K562 (cell line): ENCODE measurements around the gene GRWD1. TPM values are rescaled to one million over a fixed set of nuclear protein-coding genes. Genes with fewer than 3 reads are reported as not detected.

Experiments used
- ATAC-seq: fragments of 200-7000 bp; cut with Tn5 transposase; 3 replicates; pipeline ENCODE4 v1.9.1; 2020; ENCODE audit warnings: moderate library complexity
- BruUV-seq: library from RNA; stranded (reverse); fragments of 400-500 nt; replicated peaks from 2 replicates; lab custom pipeline; 2021; lab: Mats Ljungman, UMichigan
- CTCF ChIA-PET: fragments of 300-600 bp; formaldehyde crosslinking; extraction: SDS; loops from one replicate; lab custom pipeline; 2021; ENCODE audit warnings: low intra/inter-chr PET ratio; lab: Yijun Ruan, JAX
- POLR2A ChIA-PET: fragments of 300-600, 350-650 bp; sonication (Branson Sonifier 250); formaldehyde crosslinking; extraction: SDS; loops from one replicate; lab custom pipeline; 2021; ENCODE audit warnings: antibody characterized with exemption, inconsistent platforms; lab: Yijun Ruan, JAX
- DNase-seq, 4 experiments: peaks; one replicate each; pipeline versions ENCODE4 v3.0.0 to v3.0.0-alpha.2; 2011 to 2018; ENCODE audit warnings: low spot score in 3 of 4, mixed read lengths in 3 of 4; ENCODE audit errors: extremely low read depth in 1 of 4
- FAIRE-seq: peaks from 2 replicates; lab custom pipeline; 2011; peaks lifted over from hg19 to GRCh38; lab: Jason Lieb, UNC
- H2AFZ ChIP-seq: 2 replicates; pipeline ENCODE4 v1.6.0; 2011; ENCODE audit warnings: low read depth, low read length, control low read depth, inconsistent platforms
- H3K27ac ChIP-seq: fragments of 200-600 bp; 3 replicates; pipeline ENCODE4 v1.8.0; 2011; ENCODE audit warnings: low read depth, mild to moderate bottlenecking, control low read depth, inconsistent platforms, low read length, moderate library complexity, mixed read lengths; ENCODE audit errors: extremely low read depth
- H3K27me3 ChIP-seq, 2 experiments: fragments of 300-600 bp in 1 of 2; 2 replicates in 1 of 2; 3 replicates in 1 of 2; pipeline versions ENCODE4 v1.6.0 to v1.8.0; 2011; ENCODE audit warnings: inconsistent platforms in 2 of 2, low read length in 2 of 2, mild to moderate bottlenecking in 1 of 2, mixed read lengths in 1 of 2, moderate library complexity in 1 of 2; ENCODE audit not compliant: control insufficient read depth in 2 of 2, insufficient read depth in 2 of 2
- H3K36me3 ChIP-seq: fragments of 300-600 bp; 3 replicates; pipeline ENCODE4 v1.8.0; 2011; ENCODE audit warnings: mild to moderate bottlenecking, low read length, inconsistent platforms; ENCODE audit not compliant: control insufficient read depth, insufficient read depth
- H3K4me1 ChIP-seq, 2 experiments: fragments of 200-600 bp in 1 of 2; replicated peaks in 1 of 2; 2 replicates in 1 of 2; 3 replicates in 1 of 2; pipeline versions ENCODE4 v1.5.1 to v1.8.0; 2011; ENCODE audit warnings: inconsistent platforms in 2 of 2, low read length in 2 of 2, mild to moderate bottlenecking in 1 of 2, mixed read lengths in 1 of 2, moderate library complexity in 1 of 2; ENCODE audit not compliant: control insufficient read depth in 2 of 2, insufficient read depth in 2 of 2
- H3K4me2 ChIP-seq: 2 replicates; pipeline ENCODE4 v1.6.1; 2011; ENCODE audit warnings: low read length, control low read depth, inconsistent platforms, mixed read lengths; ENCODE audit not compliant: insufficient read depth
- H3K4me3 ChIP-seq: fragments of 200-600 bp; sonication (generic), shearing (Covaris generic); 2 replicates; pipeline ENCODE4 v1.5.1; 2016; ENCODE audit warnings: control low read depth, inconsistent platforms
- H3K79me2 ChIP-seq: fragments of 200-600 bp; 3 replicates; pipeline ENCODE4 v1.8.0; 2011; ENCODE audit warnings: low read length, inconsistent platforms; ENCODE audit not compliant: control insufficient read depth, insufficient read depth
- H3K9ac ChIP-seq, 2 experiments: 2 replicates each; pipeline versions ENCODE4 v1.6.0 to v1.6.1; 2011; ENCODE audit warnings: low read depth in 2 of 2, low read length in 2 of 2, control low read depth in 1 of 2, inconsistent platforms in 1 of 2, mild to moderate bottlenecking in 1 of 2, mixed read lengths in 1 of 2; ENCODE audit not compliant: insufficient read depth in 1 of 2
- H3K9me1 ChIP-seq: one replicate; pipeline ENCODE4 v1.6.0; 2011; ENCODE audit warnings: inconsistent platforms, mild to moderate bottlenecking, low read length, moderate library complexity; ENCODE audit not compliant: control insufficient read depth, insufficient read depth
- H3K9me3 ChIP-seq: replicated peaks from 2 replicates; pipeline ENCODE4 v1.5.1; 2011; ENCODE audit warnings: low read depth, low read length, inconsistent platforms; ENCODE audit not compliant: control insufficient read depth, insufficient read depth
- H4K20me1 ChIP-seq: replicated peaks from 2 replicates; pipeline ENCODE4 v1.6.1; 2011; ENCODE audit warnings: low read length, inconsistent platforms, mixed read lengths; ENCODE audit not compliant: control insufficient read depth, insufficient read depth
- DPF2 ChIP-seq: fragments of 450-650 bp; IDR thresholded peaks from 2 replicates; pipeline ENCODE4 v1.6.1; 2016
- POLR2G ChIP-seq: fragments of 200-400 bp; formaldehyde crosslinking; IDR thresholded peaks from 2 replicates; pipeline ENCODE4 v1.6.1; 2017; ENCODE audit warnings: low read depth, mild to moderate bottlenecking, antibody characterized with exemption, low read length, moderate library complexity
- PRMT5 ChIP-seq: sonication (generic); formaldehyde crosslinking; IDR thresholded peaks from 2 replicates; pipeline ENCODE4 v1.5.0; 2020; ENCODE audit warnings: missing genetic modification reagents
- ZNF518B ChIP-seq: fragments of 250-450 bp; sonication (Bioruptor Pico); IDR thresholded peaks from 2 replicates; pipeline ENCODE4 v1.5.0; 2021; ENCODE audit warnings: mild to moderate bottlenecking, moderate library complexity
- WGBS: fragments of 100-300 bp; shearing (Covaris generic); methylation state at CpG from one replicate; pipeline ENCODE4 v1.1.6; 2016; ENCODE audit warnings: low coverage, mixed read lengths; ENCODE audit not compliant: insufficient coverage; ENCODE audit errors: missing lambda C conversion rate; 5-methylcytosine and 5-hydroxymethylcytosine counted together
- in situ Hi-C: fragments of 300-500 bp; cut with MboI; formaldehyde crosslinking; loops from 4 replicates; pipeline ENCODE4 v1.15.0; 2018; ENCODE audit warnings: inconsistent platforms, mixed read lengths
- intact Hi-C: fragments of 100-400 bp; cut with micrococcal nuclease; formaldehyde crosslinking; loops from 2 replicates; pipeline ENCODE4 v1.14.2; 2022
- polyA plus RNA-seq, 8 experiments: library from polyadenylated mRNA; depleted of rRNA in 4 of 8; stranded (reverse) in 5 of 8; unstranded in 3 of 8; fragments of >200 nt; fragmentation: Nextera tagmentation in 2 of 8; fragmentation: Illumina TruSeq in 1 of 8; extraction: Ambion mirVana in 2 of 8; extraction: Trizol in 1 of 8; gene quantifications; 2 replicates each; pipeline versions ENCODE4 v1.2.1 to v1.2.3, GENCODE V29; 2011 to 2014; ENCODE audit warnings: inconsistent platforms in 1 of 8, missing spikeins in 1 of 8
- total RNA-seq, 7 experiments: library from RNA; depleted of rRNA in 6 of 7; stranded (reverse); fragments of >200 nt in 6 of 7; fragmentation: Illumina TruSeq in 2 of 7; extraction: Trizol in 2 of 7; gene quantifications; 2 replicates each; pipeline versions ENCODE4 v1.2.1 to v1.2.3, GENCODE V29; 2011 to 2021; ENCODE audit warnings: low replicate concordance in 1 of 7

GRWD1 gene
- total and polyA plus RNA-seq, 9 of the 15 experiments (the other 6 are each of a cell fraction or from before 2014, with no cell fraction given), result 1.5 to 87.2 (median 24.5) TPM

- TF ChIP-seq ZNF518B (CRISPR knock-in tag), result no peak
Observed at GRCh38 chr19:48490981-48491792, 45.4 kb downstream of the GRWD1 start (continued).

DNA sequence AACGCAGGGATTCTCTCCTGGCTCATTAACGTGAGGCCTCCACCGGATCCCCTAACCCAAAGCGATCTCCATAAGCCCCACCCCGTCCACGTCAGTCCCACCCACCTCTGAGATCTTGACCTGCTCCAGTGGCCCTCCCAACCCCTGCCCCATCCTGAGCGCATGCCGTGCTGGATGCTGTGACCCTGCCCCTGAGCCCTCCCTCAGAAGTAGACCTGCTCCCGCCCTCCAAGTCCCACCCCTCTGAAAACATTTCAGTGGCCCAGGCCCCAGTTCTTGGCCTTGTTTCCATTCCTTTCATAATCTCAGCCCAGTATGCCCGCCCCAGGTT is 46.0 kb downstream of the GRWD1 start:
- DNase-seq (peak in 1 of 4 experiments; percentile 52), ATAC-seq (no peak), FAIRE-seq (no peak)
- peaks cover 34 to 57% of the 10 kb centered on the region in 2 experiments for H3K4me1 ChIP-seq
- ChIA-PET CTCF (no interaction called here), POLR2A (interaction anchor here (0.9 to 1.6 kb wide), 3 partner anchors 10 to 15 kb away, joined by 3 to 7 read pairs (median 5); no protein-coding TSS in a partner anchor)
- H3K27ac ChIP-seq, result peak overlapping the region; percentile 31; the same call in 1 of the 3 replicates
- no peak overlapping the region for H3K4me3 ChIP-seq
- no TSS peak for BruUV-seq
- no peaks in the 10 kb centered on the region for H3K27me3 ChIP-seq
- WGBS, result 41% methylated on average over 5 of the region's 10 CpGs
- peak overlapping the region; percentile 59 to 74 for H3K9ac ChIP-seq
- H3K79me2 ChIP-seq, result peaks cover 6% of the 10 kb centered on the region; the same call in 2 of the 3 replicates
- H3K9me3 ChIP-seq, result no peaks in the 10 kb centered on the region
- no peaks in the 10 kb centered on the region for H3K9me1 ChIP-seq
- H3K4me2 ChIP-seq, result peak overlapping the region; percentile 48
- in situ Hi-C loops, result no loop called here
- TF ChIP-seq POLR2G, result peak; percentile 36; the same call in 1 of the 2 replicates
- no peak for TF ChIP-seq PRMT5 (CRISPR knock-in tag)
- no peak for TF ChIP-seq DPF2
- intact Hi-C loops, result loop anchor here (10.0 kb wide), 1 partner anchor 97 kb away; the partner anchor contains the start of genes GRIN2D and KDELR1
- peaks cover 2% of the 10 kb centered on the region; the same call in 1 of the 3 replicates for H3K36me3 ChIP-seq
- H4K20me1 ChIP-seq, result 0 out of 2 replicates have a peak, but pooled peaks cover 4% of the 10 kb centered on the region
- H2AFZ ChIP-seq, result no peak overlapping the region
